ENCODE results near the gene MYH13.

The MYH13 gene

GRCh38 chr17:10251212-10251948 is 121.4 kb downstream of the MYH13 start:
- no peak for DNase-seq (ENCODE audit: low read depth, low spot score)
